MM.1S (cell line): ENCODE measurements around the gene SLC22A1.

Experiments used
- CTCF ChIP-seq: fragments of 300-600 bp; sonication (generic); IDR thresholded peaks from 2 replicates; pipeline ENCODE4 v1.5.1; 2016; ENCODE audit warnings: antibody characterized with exemption, low read length, mixed read lengths
- EZH2 ChIP-seq: fragments of 300-600 bp; sonication (generic); optimal IDR thresholded peaks from 2 replicates; pipeline ENCODE3; 2017; ENCODE audit warnings: low read depth, mild to moderate bottlenecking, antibody characterized with exemption, low read length, mixed read lengths
- EZH2phosphoT487 ChIP-seq: fragments of 300-600 bp; sonication (generic); IDR thresholded peaks from 2 replicates; pipeline ENCODE4 v1.6.1; 2018; ENCODE audit warnings: antibody characterized with exemption, low read length

GRCh38 chr6:160146454-160147145, 25.0 kb downstream of the SLC22A1 start:
- TF ChIP-seq CTCF (no peak), EZH2 (no peak), EZH2phosphoT487 (no peak)
